ENCODE results near the gene SLC22A5. TPM values are rescaled to one million over a fixed set of nuclear protein-coding genes. Genes with fewer than 3 reads are reported as not detected.
"Not testable (repeated sequence)": the region's sequence is repeated elsewhere in the genome, so short reads cannot be mapped to it uniquely, and the experiment has no call there.

The SLC22A5 gene
- polyA plus RNA-seq, 3 donors: 50.9 to 66.9 (median 53.4) TPM

GRCh38 chr5:132425009-132425937, 55.8 kb downstream of the SLC22A5 start:
- DNase-seq: no peak

GRCh38 chr5:132425975-132426524, 56.5 kb downstream of the SLC22A5 start:
- DNase-seq: no peak

GRCh38 chr5:132426525-132427138, 57.1 kb downstream of the SLC22A5 start:
- no peak for DNase-seq

GRCh38 chr5:132427281-132428146, 58.0 kb downstream of the SLC22A5 start:
- DNase-seq: no peak

GRCh38 chr5:132428147-132428482, 58.6 kb downstream of the SLC22A5 start:
- DNase-seq: no peak

- no peak for DNase-seq
These were observed 59.3 kb downstream of the SLC22A5 start for GRCh38 chr5:132428484-132429462.

GRCh38 chr5:132429463-132430440, 60.2 kb downstream of the SLC22A5 start:
- DNase-seq: no peak

GRCh38 chr5:132430746-132431145, 61.2 kb downstream of the SLC22A5 start:
- DNase-seq: no peak

- DNase-seq: no peak
These were observed 62.1 kb downstream of the SLC22A5 start for GRCh38 chr5:132431632-132432031.

- no peak for DNase-seq
These were observed 63.6 kb downstream of the SLC22A5 start for GRCh38 chr5:132433141-132433540.

- no peak for DNase-seq
These were observed 65.1 kb downstream of the SLC22A5 start for GRCh38 chr5:132434416-132435286.

GRCh38 chr5:132435447-132435846, 65.9 kb downstream of the SLC22A5 start:
- DNase-seq: no peak

- DNase-seq: no peak
These were observed 66.4 kb downstream of the SLC22A5 start for GRCh38 chr5:132435886-132436285.

GRCh38 chr5:132436936-132437335, 67.4 kb downstream of the SLC22A5 start:
- DNase-seq: no peak

GRCh38 chr5:132437604-132438266, 68.2 kb downstream of the SLC22A5 start:
- peak; percentile 67 for DNase-seq

GRCh38 chr5:132438267-132438645, 68.7 kb downstream of the SLC22A5 start:
- DNase-seq: not testable (repeated sequence)

- no peak for DNase-seq
These were observed 69.4 kb downstream of the SLC22A5 start for GRCh38 chr5:132438917-132439316.

GRCh38 chr5:132439521-132440089, 70.1 kb downstream of the SLC22A5 start:
- DNase-seq: no peak
